ENCODE results near the gene CRTC3.

- TF ChIP-seq CTCF (IDR thresholded peaks at IDR 0.05) (no peak), POLR2A (IDR thresholded peaks at IDR 0.05) (no peak)
These were observed 80.5 kb downstream of the CRTC3 start for GRCh38 chr15:90610190-90610589.

Measured in testis (tissue), 2 donors.